MM.1S (cell line): ENCODE data around the gene PPP2R2D.

Experiments
- CTCF ChIP-seq: fragments of 300-600 bp; sonication (generic); IDR thresholded peaks from 2 replicates; pipeline ENCODE4 v1.5.1; 2016; ENCODE audit warnings: antibody characterized with exemption, low read length, mixed read lengths
- EZH2 ChIP-seq: fragments of 300-600 bp; sonication (generic); optimal IDR thresholded peaks from 2 replicates; pipeline ENCODE3; 2017; ENCODE audit warnings: low read depth, mild to moderate bottlenecking, antibody characterized with exemption, low read length, mixed read lengths
- EZH2phosphoT487 ChIP-seq: fragments of 300-600 bp; sonication (generic); IDR thresholded peaks from 2 replicates; pipeline ENCODE4 v1.6.1; 2018; ENCODE audit warnings: antibody characterized with exemption, low read length

GRCh38 chr10:131920693-131921092, 19.9 kb downstream of the PPP2R2D start:
- no peak for TF ChIP-seq CTCF
- no peak for TF ChIP-seq EZH2
- no peak for TF ChIP-seq EZH2phosphoT487
